Measurements from ENCODE around the gene TUG1.

Gene TUG1

GRCh38 chr22:30994960-30995359, 25.9 kb downstream of the TUG1 start:
- Mint-ChIP-seq H3K4me1 (no peaks in the 10 kb centered on the region), H3K9me3 (peaks cover 31% of the 10 kb centered on the region), H3K27me3 (ENCODE audit: low read depth) (no peaks in the 10 kb centered on the region), H3K4me3 (no peak overlapping the region), H3K36me3 (ENCODE audit: low read depth) (peaks cover 9% of the 10 kb centered on the region), H3K27ac (no peak overlapping the region)
- no peak for TF ChIP-seq CTCF (IDR thresholded peaks at IDR 0.05; ENCODE audit: unreplicated experiment in 3 of 3)

- Mint-ChIP-seq H3K36me3 (ENCODE audit: low read depth) (no peaks in the 10 kb centered on the region), H3K27me3 (ENCODE audit: low read depth) (peaks cover 2% of the 10 kb centered on the region), H3K4me1 (no peaks in the 10 kb centered on the region), H3K4me3 (no peak overlapping the region), H3K9me3 (peaks cover 24% of the 10 kb centered on the region), H3K27ac (no peak overlapping the region)
- no peak for TF ChIP-seq CTCF (IDR thresholded peaks at IDR 0.05; ENCODE audit: unreplicated experiment in 3 of 3)
These were observed 27.4 kb downstream of the TUG1 start for GRCh38 chr22:30996462-30996861.

- Mint-ChIP-seq H3K36me3 (ENCODE audit: low read depth) (no peaks in the 10 kb centered on the region), H3K27ac (no peak overlapping the region), H3K4me1 (no peaks in the 10 kb centered on the region), H3K4me3 (no peak overlapping the region), H3K27me3 (ENCODE audit: low read depth) (peaks cover 4% of the 10 kb centered on the region), H3K9me3 (peaks cover 27% of the 10 kb centered on the region)
- TF ChIP-seq CTCF (IDR thresholded peaks at IDR 0.05; ENCODE audit: unreplicated experiment in 3 of 3) = no peak
These were observed 29.3 kb downstream of the TUG1 start for GRCh38 chr22:30998329-30998728.

- no peak overlapping the region for H3K4me3 Mint-ChIP-seq
These were observed 32.2 kb downstream of the TUG1 start for GRCh38 chr22:31001124-31001770.

GRCh38 chr22:31005535-31005934, 36.5 kb downstream of the TUG1 start:
- no peak for TF ChIP-seq CTCF (IDR thresholded peaks at IDR 0.05; ENCODE audit: unreplicated experiment in 3 of 3)
- peaks cover 3% of the 10 kb centered on the region for H3K36me3 Mint-ChIP-seq (ENCODE audit: low read depth)
- H3K4me1 Mint-ChIP-seq = no peaks in the 10 kb centered on the region
- no peak overlapping the region for H3K27ac Mint-ChIP-seq
- peaks cover 43% of the 10 kb centered on the region for H3K9me3 Mint-ChIP-seq
- peaks cover 4% of the 10 kb centered on the region for H3K27me3 Mint-ChIP-seq (ENCODE audit: low read depth)
- no peak overlapping the region for H3K4me3 Mint-ChIP-seq

More at GRCh38 chr22:31001124-31001770, 32.2 kb downstream of the TUG1 start:
- no peak for TF ChIP-seq CTCF (IDR thresholded peaks at IDR 0.05; ENCODE audit: unreplicated experiment in 3 of 3)
- Mint-ChIP-seq H3K4me1 (no peaks in the 10 kb centered on the region), H3K27ac (no peak overlapping the region), H3K27me3 (ENCODE audit: low read depth) (peaks cover 4% of the 10 kb centered on the region), H3K9me3 (peaks cover 33% of the 10 kb centered on the region), H3K36me3 (ENCODE audit: low read depth) (no peaks in the 10 kb centered on the region)
